HCT116 (cell line): ENCODE results near the gene UMAD1. TPM values are rescaled to one million over a fixed set of nuclear protein-coding genes. Genes with fewer than 3 reads are reported as not detected.

Source experiments
- ATAC-seq: fragments of 200-7000 bp; cut with Tn5 transposase; 2 replicates; pipeline ENCODE4 v1.9.1; 2020; ENCODE audit warnings: mild to moderate bottlenecking, moderate library complexity
- BruUV-seq: library from RNA; stranded (reverse); fragments of 400-500 nt; replicated peaks from 2 replicates; lab custom pipeline; 2021; lab: Mats Ljungman, UMichigan
- CTCF ChIA-PET: fragments of 300-600 bp; sonication (Branson Sonifier 250); formaldehyde crosslinking; loops from one replicate; lab custom pipeline; 2021; ENCODE audit warnings: antibody characterized with exemption; lab: Charles Lee
- POLR2A ChIA-PET: fragments of 300-600, 350-600 bp; sonication (Branson Sonifier 250); formaldehyde crosslinking; loops from one replicate; lab custom pipeline; 2021; ENCODE audit warnings: antibody characterized with exemption; lab: Charles Lee
- RAD21 ChIA-PET, 2 experiments: fragments of 300-600 bp; sonication (Branson Sonifier 250); formaldehyde crosslinking; loops; one replicate each; lab custom pipeline; 2023; ENCODE audit warnings: low total read pairs in 2 of 2; ENCODE audit not compliant: uncharacterized antibody in 2 of 2, unreplicated experiment in 2 of 2, low non-redundant PET in 1 of 2; lab: Charles Lee
- DNase-seq: peaks from one replicate; pipeline ENCODE4 v3.0.0-alpha.2; 2010; ENCODE audit warnings: low read depth, low spot score
- H2AFZ ChIP-seq: fragments of 200-600 bp; shearing (Covaris generic), sonication (generic); 2 replicates; pipeline ENCODE4 v1.6.1; 2017; ENCODE audit warnings: low read depth, mixed run types, mixed read lengths, antibody characterized with exemption, low read length; ENCODE audit not compliant: poor library complexity, severe bottlenecking
- H3K27ac ChIP-seq: 2 replicates; pipeline ENCODE4 v1.5.1; 2012; ENCODE audit warnings: low read depth, low read length
- H3K27me3 ChIP-seq: fragments of 200-600 bp; sonication (generic); 2 replicates; pipeline ENCODE4 v1.6.1; 2016; ENCODE audit warnings: mixed run types, low read length, mixed read lengths; ENCODE audit not compliant: insufficient read depth
- H3K36me3 ChIP-seq, 2 experiments: fragments of 200-500 bp in 1 of 2; fragments of 200-600 bp in 1 of 2; sonication (Bioruptor generic) in 1 of 2; sonication (generic) in 1 of 2; 2 replicates each; pipeline versions ENCODE4 v1.5.1 to v1.6.1; 2014 to 2016; ENCODE audit warnings: low read length in 2 of 2, inconsistent platforms in 1 of 2, mixed read lengths in 1 of 2, mixed run types in 1 of 2; ENCODE audit not compliant: insufficient read depth in 2 of 2, control insufficient read depth in 1 of 2
- H3K4me1 ChIP-seq, 2 experiments: fragments of 200-600 bp in 1 of 2; sonication (generic) in 1 of 2; 2 replicates each; pipeline versions ENCODE4 v1.5.1 to v1.6.1; 2012 to 2017; ENCODE audit warnings: low read length in 2 of 2, inconsistent platforms in 1 of 2, mild to moderate bottlenecking in 1 of 2, mixed read lengths in 1 of 2, mixed run types in 1 of 2, moderate library complexity in 1 of 2; ENCODE audit not compliant: insufficient read depth in 2 of 2, control insufficient read depth in 1 of 2
- H3K4me2 ChIP-seq: fragments of 200-600 bp; sonication (generic); 2 replicates; pipeline ENCODE4 v1.6.1; 2017; ENCODE audit warnings: mixed run types, low read length, mixed read lengths
- H3K4me3 ChIP-seq, 2 experiments: fragments of 200-600 bp in 1 of 2; sonication (generic) in 1 of 2; replicated peaks in 1 of 2; 2 replicates each; pipeline ENCODE4 v1.5.1; 2011 to 2016; ENCODE audit warnings: low read length in 2 of 2, control low read depth in 1 of 2, low read depth in 1 of 2, mild to moderate bottlenecking in 1 of 2, mixed read lengths in 1 of 2, mixed run types in 1 of 2
- H3K79me2 ChIP-seq: fragments of 200-600 bp; sonication (generic); 2 replicates; pipeline ENCODE4 v1.6.1; 2017; ENCODE audit warnings: mild to moderate bottlenecking, mixed run types, low read length, moderate library complexity, mixed read lengths; ENCODE audit not compliant: insufficient read depth
- H3K9ac ChIP-seq: fragments of 200-600 bp; sonication (generic); 2 replicates; pipeline ENCODE4 v1.6.1; 2016; ENCODE audit warnings: low read length, mixed read lengths
- H3K9me2 ChIP-seq: fragments of 200-600 bp; sonication (generic), shearing (Covaris generic); 2 replicates; pipeline ENCODE4 v1.6.1; 2017; ENCODE audit warnings: mixed run types, mild to moderate bottlenecking, moderate library complexity; ENCODE audit not compliant: insufficient read depth
- H3K9me3 ChIP-seq, 2 experiments: fragments of 200-500 bp in 1 of 2; fragments of 200-600 bp in 1 of 2; sonication (Bioruptor generic) in 1 of 2; sonication (generic) in 1 of 2; 2 replicates each; pipeline ENCODE4 v1.6.1; 2014 to 2017; ENCODE audit warnings: low read length in 2 of 2, mixed read lengths in 2 of 2, inconsistent platforms in 1 of 2, low read depth in 1 of 2, mild to moderate bottlenecking in 1 of 2, mixed run types in 1 of 2, moderate library complexity in 1 of 2; ENCODE audit not compliant: control insufficient read depth in 1 of 2, insufficient read depth in 1 of 2
- H4K20me1 ChIP-seq: fragments of 200-600 bp; sonication (generic), shearing (Covaris generic); 2 replicates; pipeline ENCODE4 v1.6.1; 2017; ENCODE audit warnings: mixed run types, mild to moderate bottlenecking, moderate library complexity; ENCODE audit not compliant: insufficient read depth
- CEBPB ChIP-seq: IDR thresholded peaks from 2 replicates; pipeline ENCODE4 v1.6.1; 2012; ENCODE audit warnings: low read depth
- EGR1 ChIP-seq: IDR thresholded peaks from 2 replicates; pipeline ENCODE4 v1.6.1; 2012; ENCODE audit warnings: low read depth
- ELF1 ChIP-seq: IDR thresholded peaks from 2 replicates; pipeline ENCODE4 v1.6.1; 2012; ENCODE audit warnings: low read depth, borderline replicate concordance
- EZH2 ChIP-seq: fragments of 200-600 bp; sonication (generic); IDR thresholded peaks from 2 replicates; pipeline ENCODE4 v1.6.1; 2017; ENCODE audit warnings: antibody characterized with exemption, mixed run types
- FOSL1 ChIP-seq: IDR thresholded peaks from 2 replicates; pipeline ENCODE4 v1.6.1; 2012; ENCODE audit warnings: low read depth
- POLR2AphosphoS5 ChIP-seq: IDR thresholded peaks from 2 replicates; pipeline ENCODE4 v1.6.1; 2011; ENCODE audit warnings: mild to moderate bottlenecking, low read depth, low read length, moderate library complexity
- RAD21 ChIP-seq: IDR thresholded peaks from 2 replicates; pipeline ENCODE4 v1.6.1; 2012; ENCODE audit warnings: low read depth, mild to moderate bottlenecking
- SIN3A ChIP-seq: IDR thresholded peaks from 2 replicates; pipeline ENCODE4 v1.6.1; 2012; ENCODE audit warnings: low read depth
- SP1 ChIP-seq: IDR thresholded peaks from 2 replicates; pipeline ENCODE4 v1.6.1; 2012; ENCODE audit warnings: low read depth
- SRF ChIP-seq: IDR thresholded peaks from 2 replicates; pipeline ENCODE4 v1.6.1; 2012; ENCODE audit warnings: low read depth
- ZFX ChIP-seq: fragments of 450-650 bp; IDR thresholded peaks from 2 replicates; pipeline ENCODE4 v1.6.1; 2017
- ZNF274 ChIP-seq: fragments of 200-500 bp; sonication (Bioruptor generic); IDR thresholded peaks from 2 replicates; pipeline ENCODE4 v1.6.1; 2014; ENCODE audit warnings: mild to moderate bottlenecking, low read depth, low read length, inconsistent platforms
- intact Hi-C: fragments of 100-400 bp; cut with micrococcal nuclease; formaldehyde crosslinking; loops from 2 replicates; pipeline ENCODE4 v1.10.0; 2022
- total RNA-seq: library from RNA; stranded (reverse); gene quantifications from one replicate; pipeline ENCODE4 v1.2.1, GENCODE V29; 2021; ENCODE audit not compliant: unreplicated experiment
- TF ChIP-seq, protein P1 (sequence below), 3 experiments: fragments of 200-600 bp in 1 of 3; sonication (generic) in 1 of 3; IDR thresholded peaks in 2 of 3; conservative IDR thresholded peaks in 1 of 3; 2 replicates each; pipeline ENCODE4 v1.5.1; 2012 to 2017; ENCODE audit warnings: low read depth in 2 of 3, low read length in 2 of 3, antibody characterized with exemption in 1 of 3, borderline replicate concordance in 1 of 3, control low read depth in 1 of 3, mild to moderate bottlenecking in 1 of 3, mixed read lengths in 1 of 3, mixed run types in 1 of 3, moderate library complexity in 1 of 3; ENCODE audit not compliant: insufficient read depth in 1 of 3

Gene UMAD1
- total RNA-seq, 1 experiment from 2014 or later = 12.7 TPM

DNA sequence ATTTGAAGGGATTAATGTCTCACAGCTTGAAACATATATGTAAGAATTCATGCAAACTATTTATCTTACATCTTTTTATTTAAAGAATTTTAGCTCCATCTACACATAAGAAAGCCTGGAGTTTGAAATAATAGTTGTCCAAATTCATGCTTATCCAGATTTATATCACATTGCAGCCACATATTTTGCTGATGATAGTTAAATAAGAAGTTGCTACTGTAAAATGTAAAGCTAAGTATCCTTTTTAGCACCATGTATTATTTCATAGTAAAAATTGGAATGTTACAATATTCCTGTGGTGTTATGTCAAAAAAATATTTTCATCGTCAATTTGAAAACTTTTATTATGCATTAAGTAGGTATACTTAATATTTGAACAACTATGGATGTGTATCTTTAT lies 27.3 kb upstream of the UMAD1 start:
- intact Hi-C loops = no loop called here
- H2AFZ ChIP-seq = no peak overlapping the region
- ChIA-PET RAD21 (no interaction called here), CTCF (no interaction called here), POLR2A (no interaction called here)
- no peaks in the 10 kb centered on the region for H4K20me1 ChIP-seq
- TF ChIP-seq FOSL1 = no peak
- no peak for TF ChIP-seq ZFX
- TF ChIP-seq SIN3A = no peak
- TF ChIP-seq POLR2AphosphoS5 = no peak
- no peak for TF ChIP-seq ELF1
- TF ChIP-seq CEBPB = no peak
- no peak for TF ChIP-seq RAD21
- TF ChIP-seq EZH2 = no peak
- no peak for TF ChIP-seq SRF
- no peak for TF ChIP-seq EGR1
- H3K9ac ChIP-seq = no peak overlapping the region
- no peaks in the 10 kb centered on the region for H3K9me2 ChIP-seq
- H3K27ac ChIP-seq = no peak overlapping the region
- no TSS peak for BruUV-seq
- ATAC-seq = no peak
- no peaks in the 10 kb centered on the region for H3K4me1 ChIP-seq
- H3K9me3 ChIP-seq = no peaks in the 10 kb centered on the region
- no peak overlapping the region for H3K4me3 ChIP-seq
- H3K36me3 ChIP-seq = peaks cover 0 to under 1% of the 10 kb centered on the region in 2 experiments; a peak in 1 of 4 replicates
- H3K27me3 ChIP-seq = no peaks in the 10 kb centered on the region
- DNase-seq = no peak
- H3K79me2 ChIP-seq = no peaks in the 10 kb centered on the region
- no peak overlapping the region for H3K4me2 ChIP-seq

GRCh38 chr7:7614018-7614741 lies 26.4 kb upstream of the UMAD1 start:
- Histone ChIP-seq H3K27me3 (no peaks in the 10 kb centered on the region), H3K36me3 (no peaks in the 10 kb centered on the region), H3K9me2 (no peaks in the 10 kb centered on the region), H3K9ac (no peak overlapping the region), H4K20me1 (no peaks in the 10 kb centered on the region), H3K9me3 (no peaks in the 10 kb centered on the region), H3K4me2 (no peak overlapping the region), H3K79me2 (no peaks in the 10 kb centered on the region), H3K4me1 (no peaks in the 10 kb centered on the region), H3K27ac (no peak overlapping the region), H2AFZ (no peak overlapping the region), H3K4me3 (no peak overlapping the region)
- CTCF ChIA-PET = no interaction called here
- RAD21 ChIA-PET = no interaction called here
- BruUV-seq = no TSS peak
- intact Hi-C loops = no loop called here
- ATAC-seq (no peak), DNase-seq (no peak)
- TF ChIP-seq SP1 = no peak
- TF ChIP-seq ZNF274 = no peak
- TF ChIP-seq, protein P1, sequence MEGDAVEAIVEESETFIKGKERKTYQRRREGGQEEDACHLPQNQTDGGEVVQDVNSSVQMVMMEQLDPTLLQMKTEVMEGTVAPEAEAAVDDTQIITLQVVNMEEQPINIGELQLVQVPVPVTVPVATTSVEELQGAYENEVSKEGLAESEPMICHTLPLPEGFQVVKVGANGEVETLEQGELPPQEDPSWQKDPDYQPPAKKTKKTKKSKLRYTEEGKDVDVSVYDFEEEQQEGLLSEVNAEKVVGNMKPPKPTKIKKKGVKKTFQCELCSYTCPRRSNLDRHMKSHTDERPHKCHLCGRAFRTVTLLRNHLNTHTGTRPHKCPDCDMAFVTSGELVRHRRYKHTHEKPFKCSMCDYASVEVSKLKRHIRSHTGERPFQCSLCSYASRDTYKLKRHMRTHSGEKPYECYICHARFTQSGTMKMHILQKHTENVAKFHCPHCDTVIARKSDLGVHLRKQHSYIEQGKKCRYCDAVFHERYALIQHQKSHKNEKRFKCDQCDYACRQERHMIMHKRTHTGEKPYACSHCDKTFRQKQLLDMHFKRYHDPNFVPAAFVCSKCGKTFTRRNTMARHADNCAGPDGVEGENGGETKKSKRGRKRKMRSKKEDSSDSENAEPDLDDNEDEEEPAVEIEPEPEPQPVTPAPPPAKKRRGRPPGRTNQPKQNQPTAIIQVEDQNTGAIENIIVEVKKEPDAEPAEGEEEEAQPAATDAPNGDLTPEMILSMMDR (IDR thresholded peaks at IDR 0.05 in 2 of 3, conservative IDR thresholded peaks at IDR 0.05 in 1 of 3; ENCODE audit: borderline replicate concordance in 1 of 3, insufficient read depth in 1 of 3, low read depth in 2 of 3, low read length in 2 of 3) = no peak
- POLR2A ChIA-PET = interaction anchor here (0.9 kb wide), 1 partner anchor 26 kb away, joined by 3 read pairs; the partner anchor contains the start of gene UMAD1
